ENCODE data around the gene SLC44A1. TPM values are rescaled to one million over a fixed set of nuclear protein-coding genes. Genes with fewer than 3 reads are reported as not detected.

Gene SLC44A1
- total and polyA plus RNA-seq, 10 of the 15 experiments (the other 5 are each of a cell fraction or from before 2014, with no cell fraction given), result 2.4 to 21.2 (median 12.4) TPM

DNA sequence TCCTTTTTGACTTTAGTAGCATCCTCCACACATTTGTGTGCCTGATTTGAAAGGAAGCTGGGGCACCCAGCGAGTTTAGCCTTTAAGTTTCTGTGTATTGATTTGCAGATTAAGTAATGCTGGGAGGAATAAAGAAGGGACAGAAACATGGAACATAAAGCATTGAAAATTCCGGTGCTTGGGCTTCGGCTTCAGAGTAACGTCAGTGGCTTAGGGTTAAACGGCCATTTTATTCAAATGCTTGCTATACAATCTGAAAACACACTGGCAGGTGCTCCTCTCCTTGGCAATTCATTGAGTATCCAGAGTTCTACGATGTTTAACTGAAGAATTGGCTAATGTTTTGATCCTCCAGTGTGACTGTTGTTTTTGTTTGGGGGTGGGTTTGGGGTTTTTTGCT, 145.3 kb downstream of the SLC44A1 start (continued):
- TF ChIP-seq, protein P1, sequence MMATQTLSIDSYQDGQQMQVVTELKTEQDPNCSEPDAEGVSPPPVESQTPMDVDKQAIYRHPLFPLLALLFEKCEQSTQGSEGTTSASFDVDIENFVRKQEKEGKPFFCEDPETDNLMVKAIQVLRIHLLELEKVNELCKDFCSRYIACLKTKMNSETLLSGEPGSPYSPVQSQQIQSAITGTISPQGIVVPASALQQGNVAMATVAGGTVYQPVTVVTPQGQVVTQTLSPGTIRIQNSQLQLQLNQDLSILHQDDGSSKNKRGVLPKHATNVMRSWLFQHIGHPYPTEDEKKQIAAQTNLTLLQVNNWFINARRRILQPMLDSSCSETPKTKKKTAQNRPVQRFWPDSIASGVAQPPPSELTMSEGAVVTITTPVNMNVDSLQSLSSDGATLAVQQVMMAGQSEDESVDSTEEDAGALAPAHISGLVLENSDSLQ (IDR thresholded peaks at IDR 0.05), result no peak
- TF ChIP-seq MXI1 (IDR thresholded peaks at IDR 0.05; ENCODE audit: low read depth, low read length) (no peak), USF1 (IDR thresholded peaks at IDR 0.05; ENCODE audit: borderline replicate concordance, extremely low read length, insufficient read depth, low read depth, low read length) (no peak), CBX5 (IDR thresholded peaks at IDR 0.05; ENCODE audit: low read depth) (no peak)

DNA sequence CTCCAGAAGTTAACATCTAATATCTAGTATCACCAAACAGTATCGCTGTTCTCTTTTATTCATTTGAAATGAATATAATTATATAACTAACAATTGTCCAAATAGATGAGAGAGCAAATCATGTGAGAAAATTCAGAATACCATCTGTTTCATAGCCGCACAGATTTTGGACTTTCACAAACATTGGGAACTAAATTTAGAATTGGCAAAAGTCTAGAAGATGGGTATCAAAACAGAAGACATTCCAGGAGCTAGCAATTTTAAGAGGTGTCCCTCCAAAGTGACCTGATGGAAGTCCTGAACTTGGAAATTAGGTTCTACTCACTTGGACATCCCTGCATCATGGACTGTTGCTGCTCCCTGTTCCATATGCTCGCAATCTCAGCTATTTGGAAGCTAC, 146.4 kb downstream of the SLC44A1 start:
- intact Hi-C loops (cut with micrococcal nuclease; ENCODE audit: unreplicated experiment), result no loop called here
- Histone ChIP-seq H3K27ac (ENCODE audit: control insufficient read depth, insufficient read depth) (no peak overlapping the region), H3K9me3 (replicated peaks; ENCODE audit: control insufficient read depth, insufficient read depth, low read length) (no peaks in the 10 kb centered on the region), H3K27me3 (replicated peaks in 1 of 2; ENCODE audit: control insufficient read depth in 2 of 2, insufficient read depth in 2 of 2, low read length in 1 of 2) (no peaks in the 10 kb centered on the region), H3K4me3 (no peak overlapping the region), H3K4me2 (ENCODE audit: control insufficient read depth, insufficient read depth) (no peak overlapping the region), H3K36me3 (ENCODE audit: control insufficient read depth in 2 of 2, insufficient read depth in 2 of 2, low read length in 1 of 2) (no peaks in the 10 kb centered on the region), H3K4me1 (ENCODE audit: control insufficient read depth, insufficient read depth, low read length) (no peaks in the 10 kb centered on the region), H3K9ac (ENCODE audit: control insufficient read depth, insufficient read depth, low read length) (no peak overlapping the region), H4K20me1 (ENCODE audit: control insufficient read depth, insufficient read depth) (no peaks in the 10 kb centered on the region), H3K79me2 (ENCODE audit: control insufficient read depth, insufficient read depth, low read length) (no peaks in the 10 kb centered on the region), H2AFZ (ENCODE audit: control insufficient read depth, low read depth, low read length) (no peak overlapping the region)
- in situ Hi-C loops (cut with MboI), result no loop called here
- ChIA-PET SMC1A (ENCODE audit: uncharacterized antibody, unreplicated experiment) (interaction anchor here (0.8 to 2.3 kb wide), 4 partner anchors 12 to 171 kb away, joined by 3 to 6 read pairs (median 3); no protein-coding TSS in a partner anchor), POLR2A (interaction anchor here (0.6 kb wide), 1 partner anchor 135 kb away, joined by 4 read pairs; no protein-coding TSS in a partner anchor), CTCF (interaction anchor here (1.9 kb wide), 1 partner anchor 528 kb away, joined by 4 read pairs; no protein-coding TSS in a partner anchor), RAD21 (ENCODE audit: unreplicated experiment) (no interaction called here)
- no TSS peak for BruUV-seq (replicated peaks)
- FAIRE-seq (no peak), ATAC-seq (no peak), DNase-seq (ENCODE audit: low read depth, low spot score) (no peak)
- 94% methylated on average over 3 of the region's 3 CpGs for WGBS (ENCODE audit: insufficient coverage, insufficient replicate concordance, low lambda C conversion rate, missing lambda C conversion rate)
- TF ChIP-seq USF1 (IDR thresholded peaks at IDR 0.05; ENCODE audit: borderline replicate concordance, extremely low read length, insufficient read depth, low read depth, low read length) (no peak), PAX8 (IDR thresholded peaks at IDR 0.05) (no peak), ZZZ3 (IDR thresholded peaks at IDR 0.05; ENCODE audit: control insufficient read depth, insufficient read length, low read depth) (no peak), HDGF (IDR thresholded peaks at IDR 0.05) (no peak), YBX1 (IDR thresholded peaks at IDR 0.05) (no peak), ETV6 (conservative IDR thresholded peaks at IDR 0.05 in 1 of 2, IDR thresholded peaks at IDR 0.05 in 1 of 2; ENCODE audit: borderline replicate concordance in 1 of 2, low read depth in 1 of 2) (no peak), SIN3A (IDR thresholded peaks at IDR 0.05; ENCODE audit: low read depth, low read length) (no peak), RBBP5 (conservative IDR thresholded peaks at IDR 0.05) (no peak), EED (IDR thresholded peaks at IDR 0.05; ENCODE audit: low read depth) (no peak), TARDBP (IDR thresholded peaks at IDR 0.05; ENCODE audit: borderline replicate concordance) (no peak), NFYA (IDR thresholded peaks at IDR 0.05; ENCODE audit: borderline replicate concordance, low read depth, low read length) (no peak), YY1 (IDR thresholded peaks at IDR 0.05; ENCODE audit: low read depth, low read length) (no peak), DPF2 (IDR thresholded peaks at IDR 0.05) (no peak), RAD51 (IDR thresholded peaks at IDR 0.05) (no peak)
- TF ChIP-seq, protein P2, sequence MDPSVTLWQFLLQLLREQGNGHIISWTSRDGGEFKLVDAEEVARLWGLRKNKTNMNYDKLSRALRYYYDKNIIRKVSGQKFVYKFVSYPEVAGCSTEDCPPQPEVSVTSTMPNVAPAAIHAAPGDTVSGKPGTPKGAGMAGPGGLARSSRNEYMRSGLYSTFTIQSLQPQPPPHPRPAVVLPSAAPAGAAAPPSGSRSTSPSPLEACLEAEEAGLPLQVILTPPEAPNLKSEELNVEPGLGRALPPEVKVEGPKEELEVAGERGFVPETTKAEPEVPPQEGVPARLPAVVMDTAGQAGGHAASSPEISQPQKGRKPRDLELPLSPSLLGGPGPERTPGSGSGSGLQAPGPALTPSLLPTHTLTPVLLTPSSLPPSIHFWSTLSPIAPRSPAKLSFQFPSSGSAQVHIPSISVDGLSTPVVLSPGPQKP (IDR thresholded peaks at IDR 0.05; ENCODE audit: low read depth, low read length), result no peak
- TF ChIP-seq, protein P3, sequence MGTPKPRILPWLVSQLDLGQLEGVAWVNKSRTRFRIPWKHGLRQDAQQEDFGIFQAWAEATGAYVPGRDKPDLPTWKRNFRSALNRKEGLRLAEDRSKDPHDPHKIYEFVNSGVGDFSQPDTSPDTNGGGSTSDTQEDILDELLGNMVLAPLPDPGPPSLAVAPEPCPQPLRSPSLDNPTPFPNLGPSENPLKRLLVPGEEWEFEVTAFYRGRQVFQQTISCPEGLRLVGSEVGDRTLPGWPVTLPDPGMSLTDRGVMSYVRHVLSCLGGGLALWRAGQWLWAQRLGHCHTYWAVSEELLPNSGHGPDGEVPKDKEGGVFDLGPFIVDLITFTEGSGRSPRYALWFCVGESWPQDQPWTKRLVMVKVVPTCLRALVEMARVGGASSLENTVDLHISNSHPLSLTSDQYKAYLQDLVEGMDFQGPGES (IDR thresholded peaks at IDR 0.05), result no peak

Measured in GM12878 (cell line).